Stomach (tissue), 9 donors: ENCODE data around the gene DTX3. TPM values are rescaled to one million over a fixed set of nuclear protein-coding genes. Genes with fewer than 3 reads are reported as not detected.
A peak's percentile ranks its signal among the peaks of the same experiment; 100 is the strongest.
"Not testable (repeated sequence)": the region's sequence is repeated elsewhere in the genome, so short reads cannot be mapped to it uniquely, and the experiment has no call there.

Experiments used
- DNase-seq, 2 donors: peaks; one replicate each; pipeline versions ENCODE4 v3.0.0 to v3.0.0-alpha.2; 2013 to 2019
- H3K27ac ChIP-seq, 5 donors: fragments of 200-600 bp in 4 of 5; sonication (generic) in 4 of 5; one replicate each; pipeline ENCODE4 v1.5.1; 2013 to 2019; ENCODE audit warnings: mild to moderate bottlenecking in 1 of 5, moderate library complexity in 1 of 5
- H3K27me3 ChIP-seq, 3 donors: fragments of 200-600 bp; sonication (generic); one replicate each; pipeline ENCODE4 v1.5.1; 2017 to 2019; ENCODE audit warnings: mixed run types in 1 of 3
- H3K36me3 ChIP-seq, 4 donors: fragments of 200-600 bp; sonication (generic); 1 replicate in 3 of 4; 2 replicates in 1 of 4; pipeline ENCODE4 v1.5.1; 2016 to 2019
- H3K4me1 ChIP-seq, 4 donors: fragments of 200-600 bp; sonication (generic); one replicate each; pipeline ENCODE4 v1.5.1; 2016 to 2019
- H3K4me3 ChIP-seq, 4 donors: fragments of 200-600 bp; sonication (generic) in 3 of 4; one replicate each; pipeline ENCODE4 v1.5.1; 2016 to 2019; ENCODE audit warnings: mild to moderate bottlenecking in 1 of 4
- H3K9me3 ChIP-seq, 4 donors: fragments of 200-600 bp; sonication (generic); one replicate each; pipeline ENCODE4 v1.5.1; 2016 to 2019
- CTCF ChIP-seq, 7 experiments: fragments of 450-650 bp in 4 of 7; fragments of 200-600 bp in 3 of 7; sonication (generic) in 3 of 7; IDR thresholded peaks; one replicate each; pipeline ENCODE4 v1.5.1; 2016 to 2019; ENCODE audit warnings: antibody characterized with exemption in 7 of 7, control low read depth in 2 of 7, mild to moderate bottlenecking in 1 of 7
- EP300 ChIP-seq: sonication (generic); formaldehyde crosslinking; IDR thresholded peaks from one replicate; pipeline ENCODE4 v1.6.1; 2017; ENCODE audit warnings: antibody characterized with exemption
- POLR2A ChIP-seq, 4 donors: fragments of 450-650 bp; IDR thresholded peaks; one replicate each; pipeline ENCODE4 v1.6.1; 2016; ENCODE audit warnings: antibody characterized with exemption in 4 of 4, control low read depth in 2 of 4, mild to moderate bottlenecking in 1 of 4, moderate library complexity in 1 of 4
- POLR2AphosphoS5 ChIP-seq, 3 donors: sonication (generic); formaldehyde crosslinking; IDR thresholded peaks; one replicate each; pipeline ENCODE4 v1.6.1; 2016; ENCODE audit warnings: antibody characterized with exemption in 3 of 3
- WGBS, 5 donors: extraction: QIAGEN DNeasy Blood & Tissue Kit in 3 of 5; methylation state at CpG; one replicate each; pipeline versions ENCODE4 v1.1.5 to v1.1.7; 2013 to 2018; 5-methylcytosine and 5-hydroxymethylcytosine counted together
- intact Hi-C: fragments of 100-400 bp; cut with DNase I; formaldehyde crosslinking; loops from one replicate; pipeline ENCODE4 v1.15.1; 2023; ENCODE audit warnings: low total_unique reads
- polyA plus RNA-seq, 3 donors: library from polyadenylated mRNA; stranded (reverse); fragments of 200-250 nt; gene quantifications; one replicate each; pipeline ENCODE4 v1.2.3, GENCODE V29; 2013
- total RNA-seq, 5 donors: library from RNA; depleted of rRNA; stranded (reverse); fragments of >200 nt; gene quantifications; one replicate each; pipeline versions ENCODE4 v1.1.0 to v1.2.3, GENCODE V29; 2014 to 2016
- donor health status: healthy with polysubstance abuse.
- donor health status: Bipolar disorder and iron deficiency.
- donor health status: healthy.

DTX3 gene
- total and polyA plus RNA-seq, 8 donors: 5.2 to 49.6 (median 15.9) TPM

GRCh38 chr12:57615637-57616036, 11.0 kb downstream of the DTX3 start:
- Histone ChIP-seq H3K27ac (no peak overlapping the region), H3K27me3 (peaks cover 1 to 91% (median 39%) of the 10 kb centered on the region in 3 donors), H3K9me3 (no peaks in the 10 kb centered on the region), H3K36me3 (peaks cover 5 to 44% (median 24%) of the 10 kb centered on the region in 4 donors), H3K4me1 (peaks cover 21 to 50% (median 36%) of the 10 kb centered on the region in 4 donors), H3K4me3 (no peak overlapping the region)
- TF ChIP-seq POLR2A (IDR thresholded peaks at IDR 0.05) (no peak), EP300 (no peak), POLR2AphosphoS5 (IDR thresholded peaks at IDR 0.05) (no peak), CTCF (IDR thresholded peaks at IDR 0.05) (no peak)
- WGBS, 5 donors: 82 to 93% (median 85%) methylated on average over 5 of the region's 5 CpGs
- intact Hi-C loops: no loop called here
- DNase-seq: no peak

GRCh38 chr12:57616383-57617101, 11.9 kb downstream of the DTX3 start:
- 67 to 83% (median 81%) methylated on average over 3 of the region's 3 CpGs for WGBS, 5 donors
- DNase-seq: peak in 1 of 2 donors; percentile 10
- H3K27ac ChIP-seq: no peak overlapping the region
- H3K4me3 ChIP-seq: no peak overlapping the region
- peaks cover 5 to 44% (median 24%) of the 10 kb centered on the region in 4 donors for H3K36me3 ChIP-seq
- TF ChIP-seq CTCF (IDR thresholded peaks at IDR 0.05): no peak
- no peak for TF ChIP-seq EP300
- no peak for TF ChIP-seq POLR2AphosphoS5 (IDR thresholded peaks at IDR 0.05)
- no peak for TF ChIP-seq POLR2A (IDR thresholded peaks at IDR 0.05)
- H3K9me3 ChIP-seq: no peaks in the 10 kb centered on the region
- peaks cover 3 to 91% (median 39%) of the 10 kb centered on the region in 3 donors for H3K27me3 ChIP-seq
- H3K4me1 ChIP-seq: peaks cover 21 to 50% (median 37%) of the 10 kb centered on the region in 4 donors
- intact Hi-C loops: no loop called here

GRCh38 chr12:57617942-57618341, 13.3 kb downstream of the DTX3 start:
- no peak overlapping the region for H3K27ac ChIP-seq
- H3K36me3 ChIP-seq: peaks cover 5 to 44% (median 23%) of the 10 kb centered on the region in 4 donors
- peaks cover 3 to 91% (median 39%) of the 10 kb centered on the region in 3 donors for H3K27me3 ChIP-seq
- 53 to 61% (median 56%) methylated on average over 11 of the region's 11 CpGs for WGBS, 5 donors
- no peak overlapping the region for H3K4me3 ChIP-seq
- H3K4me1 ChIP-seq: peaks cover 19 to 42% (median 33%) of the 10 kb centered on the region in 4 donors
- no peaks in the 10 kb centered on the region for H3K9me3 ChIP-seq
- TF ChIP-seq POLR2A (IDR thresholded peaks at IDR 0.05): no peak
- TF ChIP-seq EP300: no peak
- TF ChIP-seq CTCF (IDR thresholded peaks at IDR 0.05): no peak
- TF ChIP-seq POLR2AphosphoS5 (IDR thresholded peaks at IDR 0.05): no peak
- peak in 1 of 2 donors; percentile 1 for DNase-seq
- intact Hi-C loops: no loop called here

GRCh38 chr12:57618431-57618830, 13.8 kb downstream of the DTX3 start:
- DNase-seq, H3K27ac ChIP-seq, intact Hi-C loops, H3K9me3 ChIP-seq, H3K4me3 ChIP-seq: not testable (repeated sequence)
- Histone ChIP-seq H3K27me3 (peaks cover 3 to 91% (median 43%) of the 10 kb centered on the region in 3 donors), H3K4me1 (peaks cover 19 to 37% (median 28%) of the 10 kb centered on the region in 4 donors), H3K36me3 (peaks cover 5 to 42% (median 21%) of the 10 kb centered on the region in 4 donors)
- WGBS, 5 donors: 91 to 97% (median 93%) methylated on average over 6 of the region's 6 CpGs

- peaks cover 3 to 91% (median 46%) of the 10 kb centered on the region in 3 donors for H3K27me3 ChIP-seq
Observed at GRCh38 chr12:57618966-57619433, 14.4 kb downstream of the DTX3 start.

More at GRCh38 chr12:57618966-57619433, 14.4 kb downstream of the DTX3 start:
- peaks cover 5 to 38% (median 18%) of the 10 kb centered on the region in 4 donors for H3K36me3 ChIP-seq
- no peak overlapping the region for H3K4me3 ChIP-seq
- H3K9me3 ChIP-seq: no peaks in the 10 kb centered on the region
- WGBS, 5 donors: 46 to 54% (median 52%) methylated on average over 16 of the region's 16 CpGs
- H3K27ac ChIP-seq: no peak overlapping the region
- peaks cover 15 to 31% (median 25%) of the 10 kb centered on the region in 4 donors for H3K4me1 ChIP-seq
- DNase-seq: peak in 1 of 2 donors; percentile 1
- intact Hi-C loops: no loop called here
- TF ChIP-seq POLR2AphosphoS5 (IDR thresholded peaks at IDR 0.05) (no peak), POLR2A (IDR thresholded peaks at IDR 0.05) (no peak), EP300 (no peak), CTCF (IDR thresholded peaks at IDR 0.05) (no peak)
